H9 (cell line): ENCODE data around the gene ST8SIA2. TPM values are rescaled to one million over a fixed set of nuclear protein-coding genes. Genes with fewer than 3 reads are reported as not detected.

ENCODE experiments used
- DNase-seq: peaks from one replicate; pipeline ENCODE4 v3.0.0-alpha.2; 2017
- H2AFZ ChIP-seq: one replicate; pipeline ENCODE4 v1.6.1; 2013; ENCODE audit warnings: mild to moderate bottlenecking, low read length, control low read depth, moderate library complexity
- H2AK5ac ChIP-seq: 2 replicates; pipeline ENCODE4 v1.6.1; 2013; ENCODE audit warnings: low read length, control low read depth, mixed read lengths; ENCODE audit not compliant: insufficient read length
- H2BK120ac ChIP-seq: one replicate; pipeline ENCODE4 v1.6.1; 2013; ENCODE audit warnings: low read depth, mild to moderate bottlenecking, low read length, control low read depth, inconsistent platforms; ENCODE audit not compliant: poor library complexity, severe bottlenecking
- H2BK12ac ChIP-seq: 2 replicates; pipeline ENCODE4 v1.6.1; 2013; ENCODE audit warnings: low read length, control low read depth, mixed read lengths, low read depth; ENCODE audit not compliant: insufficient read length
- H2BK15ac ChIP-seq: 2 replicates; pipeline ENCODE4 v1.6.1; 2013; ENCODE audit warnings: low read depth, low read length, control low read depth
- H2BK20ac ChIP-seq: one replicate; pipeline ENCODE4 v1.6.1; 2013; ENCODE audit warnings: low read depth, mild to moderate bottlenecking, low read length, control low read depth, inconsistent platforms; ENCODE audit not compliant: poor library complexity, severe bottlenecking
- H2BK5ac ChIP-seq: 2 replicates; pipeline ENCODE4 v1.6.1; 2013; ENCODE audit warnings: low read length, control low read depth, mixed read lengths; ENCODE audit not compliant: insufficient read length
- H3K14ac ChIP-seq: 2 replicates; pipeline ENCODE4 v1.6.1; 2013; ENCODE audit warnings: low read length, control low read depth; ENCODE audit not compliant: insufficient read depth
- H3K18ac ChIP-seq: 2 replicates; pipeline ENCODE4 v1.6.1; 2013; ENCODE audit warnings: low read depth, mild to moderate bottlenecking, mixed read lengths, low read length, control low read depth; ENCODE audit not compliant: insufficient read length
- H3K23ac ChIP-seq: 2 replicates; pipeline ENCODE4 v1.6.1; 2013; ENCODE audit warnings: low read length, control low read depth, mixed read lengths, low read depth; ENCODE audit not compliant: insufficient read length
- H3K23me2 ChIP-seq: 2 replicates; pipeline ENCODE4 v1.6.1; 2013; ENCODE audit warnings: low read depth, mild to moderate bottlenecking, mixed read lengths, low read length, control low read depth; ENCODE audit not compliant: insufficient read length, poor library complexity, severe bottlenecking
- H3K27ac ChIP-seq: 2 replicates; pipeline ENCODE4 v1.5.1; 2013; ENCODE audit warnings: low read length, control low read depth, mixed read lengths, low read depth; ENCODE audit not compliant: insufficient read length
- H3K27me3 ChIP-seq: 2 replicates; pipeline ENCODE4 v1.6.1; 2013; ENCODE audit warnings: low read length, control low read depth, inconsistent platforms; ENCODE audit not compliant: insufficient read depth
- H3K4ac ChIP-seq: 2 replicates; pipeline ENCODE4 v1.6.1; 2013; ENCODE audit warnings: low read depth, mild to moderate bottlenecking, control low read depth, inconsistent platforms, low read length, moderate library complexity
- H3K4me1 ChIP-seq: 2 replicates; pipeline ENCODE4 v1.6.1; 2013; ENCODE audit warnings: low read length, control low read depth, inconsistent platforms; ENCODE audit not compliant: insufficient read depth
- H3K4me2 ChIP-seq: 2 replicates; pipeline ENCODE4 v1.6.1; 2013; ENCODE audit warnings: low read length, control low read depth, mixed read lengths; ENCODE audit not compliant: insufficient read length, insufficient read depth
- H3K56ac ChIP-seq: 2 replicates; pipeline ENCODE4 v1.6.1; 2013; ENCODE audit warnings: low read depth, mild to moderate bottlenecking, mixed read lengths, low read length, control low read depth; ENCODE audit not compliant: insufficient read length
- H3K79me1 ChIP-seq: 2 replicates; pipeline ENCODE4 v1.6.1; 2013; ENCODE audit warnings: low read depth, mild to moderate bottlenecking, moderate library complexity, low read length, control low read depth, inconsistent platforms; ENCODE audit not compliant: insufficient read depth, poor library complexity, severe bottlenecking
- H3K79me2 ChIP-seq: 2 replicates; pipeline ENCODE4 v1.6.1; 2013; ENCODE audit warnings: low read length, control low read depth, inconsistent platforms; ENCODE audit not compliant: insufficient read depth
- H3K9ac ChIP-seq: 2 replicates; pipeline ENCODE4 v1.6.1; 2013; ENCODE audit warnings: low read length, control low read depth, mixed read lengths; ENCODE audit not compliant: insufficient read length; ENCODE audit errors: extremely low read depth
- H3K9me3 ChIP-seq: one replicate; pipeline ENCODE4 v1.6.1; 2013; ENCODE audit warnings: low read depth, low read length, inconsistent platforms; ENCODE audit not compliant: control insufficient read depth
- H3T11ph ChIP-seq: one replicate; pipeline ENCODE4 v1.6.1; 2013; ENCODE audit warnings: mild to moderate bottlenecking, low read length, control low read depth, inconsistent platforms
- H4K20me1 ChIP-seq: one replicate; pipeline ENCODE4 v1.6.1; 2013; ENCODE audit not compliant: control insufficient read depth, insufficient read length, insufficient read depth
- H4K5ac ChIP-seq: 2 replicates; pipeline ENCODE4 v1.6.1; 2013; ENCODE audit warnings: low read depth, mild to moderate bottlenecking, mixed read lengths, low read length, control low read depth; ENCODE audit not compliant: insufficient read length
- H4K8ac ChIP-seq: replicated peaks from 2 replicates; pipeline ENCODE4 v1.6.1; 2013; ENCODE audit warnings: low read length, control low read depth, mixed read lengths, low read depth; ENCODE audit not compliant: insufficient read length
- H4K91ac ChIP-seq: 2 replicates; pipeline ENCODE4 v1.6.1; 2013; ENCODE audit warnings: low read depth, mild to moderate bottlenecking, moderate library complexity, mixed read lengths, low read length, control low read depth; ENCODE audit not compliant: insufficient read length
- H3K27ac Mint-ChIP-seq, 3 experiments: 2 replicates in 2 of 3; 3 replicates in 1 of 3; pipeline ENCODE4 v1.8.0; 2020 to 2021; ENCODE audit warnings: mixed read lengths in 3 of 3, mild to moderate bottlenecking in 1 of 3, moderate library complexity in 1 of 3
- H3K27me3 Mint-ChIP-seq: 2 replicates; pipeline ENCODE4 v1.8.0; 2021; ENCODE audit warnings: low read depth, mild to moderate bottlenecking, moderate library complexity, mixed read lengths
- H3K36me3 Mint-ChIP-seq, 3 experiments: 2 replicates in 2 of 3; 3 replicates in 1 of 3; pipeline ENCODE4 v1.8.0; 2020 to 2021; ENCODE audit warnings: low read depth in 3 of 3, mixed read lengths in 3 of 3; ENCODE audit not compliant: insufficient read depth in 1 of 3
- H3K4me1 Mint-ChIP-seq, 2 experiments: 2 replicates each; pipeline ENCODE4 v1.8.0; 2020; ENCODE audit warnings: mixed read lengths in 2 of 2
- H3K4me3 Mint-ChIP-seq, 2 experiments: 2 replicates in 1 of 2; 3 replicates in 1 of 2; pipeline ENCODE4 v1.8.0; 2020 to 2021; ENCODE audit warnings: mild to moderate bottlenecking in 2 of 2, mixed read lengths in 2 of 2, moderate library complexity in 1 of 2
- H3K9me3 Mint-ChIP-seq, 2 experiments: 2 replicates in 1 of 2; 3 replicates in 1 of 2; pipeline ENCODE4 v1.8.0; 2020; ENCODE audit warnings: mild to moderate bottlenecking in 2 of 2, mixed read lengths in 2 of 2, moderate library complexity in 1 of 2
- WGBS: extraction: QIAGEN DNeasy Blood & Tissue Kit; methylation state at CpG from one replicate; pipeline ENCODE4 v1.1.7; 2013; ENCODE audit warnings: missing lambda C conversion rate, low lambda C conversion rate, mixed read lengths; ENCODE audit not compliant: insufficient read length; ENCODE audit errors: extremely low coverage; 5-methylcytosine and 5-hydroxymethylcytosine counted together
- total RNA-seq: library from RNA; stranded (reverse); gene quantifications from 2 replicates; pipeline ENCODE4 v1.2.1, GENCODE V29; 2021
- TF ChIP-seq, protein P1 (sequence below): fragments of 200-600 bp; sonication (generic); conservative IDR thresholded peaks from 3 replicates; pipeline ENCODE4 v1.8.0; 2021; ENCODE audit warnings: antibody characterized with exemption, mild to moderate bottlenecking

ST8SIA2 gene
- total RNA-seq, 1 experiment from 2014 or later = 1.8 TPM

DNA sequence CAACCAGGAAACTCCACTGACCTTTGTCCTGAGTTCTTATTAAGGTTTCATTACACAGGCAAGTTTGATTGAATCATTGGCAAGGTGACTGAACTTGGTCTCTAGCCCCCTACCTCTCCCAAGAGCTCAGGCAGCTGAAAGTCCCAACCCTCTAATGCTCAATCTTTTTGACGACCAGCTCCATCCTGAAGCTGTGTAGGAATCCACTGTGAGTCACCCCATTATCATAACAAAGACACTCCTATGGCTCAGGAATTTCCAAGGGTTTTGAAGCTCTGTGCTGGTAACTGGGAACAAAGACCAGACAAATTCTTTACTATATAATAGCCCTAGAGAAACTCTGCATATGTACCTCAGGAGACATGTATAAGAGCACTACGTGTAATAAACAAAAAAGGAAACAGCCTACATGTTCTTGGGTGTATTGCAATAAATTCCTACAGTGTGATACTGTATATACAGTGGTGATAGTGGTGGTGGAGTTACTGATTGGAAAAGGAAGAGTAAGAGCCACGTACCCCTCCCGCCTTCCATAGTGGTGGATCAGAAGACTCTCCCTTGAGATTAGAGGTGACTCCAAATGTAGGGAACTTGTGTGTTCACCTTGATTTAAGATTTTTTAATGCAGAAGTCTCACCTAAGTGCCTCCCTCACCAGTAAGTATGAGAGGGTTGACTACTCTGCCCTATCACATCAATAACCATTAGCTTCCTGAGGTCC lies 116.6 kb downstream of the ST8SIA2 start:
- H3K4ac ChIP-seq = peak overlapping the region; percentile 5
- H4K91ac ChIP-seq = peak overlapping the region; percentile 11
- H2BK20ac ChIP-seq = no peak overlapping the region
- peak overlapping the region; percentile 72 for H3K27ac ChIP-seq
- no peak overlapping the region for H3K14ac ChIP-seq
- Mint-ChIP-seq H3K27ac (peak overlapping the region; percentile 82 to 97 (median 96)), H3K36me3 (peaks cover 34 to 63% (median 52%) of the 10 kb centered on the region in 3 experiments), H3K27me3 (peaks cover 12% of the 10 kb centered on the region), H3K9me3 (peaks cover 68 to 75% of the 10 kb centered on the region in 2 experiments), H3K4me3 (no peak overlapping the region), H3K4me1 (peaks cover 24 to 26% of the 10 kb centered on the region in 2 experiments)
- no peak overlapping the region for H2BK120ac ChIP-seq
- H3K4me2 ChIP-seq = no peak overlapping the region
- H3K4me1 ChIP-seq = peaks cover 10% of the 10 kb centered on the region; the same call in 1 of the 2 replicates
- H3K9ac ChIP-seq = no peak overlapping the region
- no peak overlapping the region for H2AK5ac ChIP-seq
- peak overlapping the region; percentile 99 for H2BK12ac ChIP-seq
- TF ChIP-seq, protein P1, sequence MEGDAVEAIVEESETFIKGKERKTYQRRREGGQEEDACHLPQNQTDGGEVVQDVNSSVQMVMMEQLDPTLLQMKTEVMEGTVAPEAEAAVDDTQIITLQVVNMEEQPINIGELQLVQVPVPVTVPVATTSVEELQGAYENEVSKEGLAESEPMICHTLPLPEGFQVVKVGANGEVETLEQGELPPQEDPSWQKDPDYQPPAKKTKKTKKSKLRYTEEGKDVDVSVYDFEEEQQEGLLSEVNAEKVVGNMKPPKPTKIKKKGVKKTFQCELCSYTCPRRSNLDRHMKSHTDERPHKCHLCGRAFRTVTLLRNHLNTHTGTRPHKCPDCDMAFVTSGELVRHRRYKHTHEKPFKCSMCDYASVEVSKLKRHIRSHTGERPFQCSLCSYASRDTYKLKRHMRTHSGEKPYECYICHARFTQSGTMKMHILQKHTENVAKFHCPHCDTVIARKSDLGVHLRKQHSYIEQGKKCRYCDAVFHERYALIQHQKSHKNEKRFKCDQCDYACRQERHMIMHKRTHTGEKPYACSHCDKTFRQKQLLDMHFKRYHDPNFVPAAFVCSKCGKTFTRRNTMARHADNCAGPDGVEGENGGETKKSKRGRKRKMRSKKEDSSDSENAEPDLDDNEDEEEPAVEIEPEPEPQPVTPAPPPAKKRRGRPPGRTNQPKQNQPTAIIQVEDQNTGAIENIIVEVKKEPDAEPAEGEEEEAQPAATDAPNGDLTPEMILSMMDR = no peak
- peak; percentile 72 for DNase-seq
- H4K5ac ChIP-seq = peak overlapping the region; percentile 19
- no peaks in the 10 kb centered on the region for H3K79me2 ChIP-seq
- no peaks in the 10 kb centered on the region for H4K20me1 ChIP-seq
- no peak overlapping the region for H3T11ph ChIP-seq
- H2AFZ ChIP-seq = no peak overlapping the region
- WGBS = no CpG with 5 or more reads among the region's 4 CpGs
- no peak overlapping the region for H4K8ac ChIP-seq
- H3K79me1 ChIP-seq = no peaks in the 10 kb centered on the region
- peaks cover 26% of the 10 kb centered on the region for H3K9me3 ChIP-seq
- H3K27me3 ChIP-seq = no peaks in the 10 kb centered on the region
- H3K23me2 ChIP-seq = no peaks in the 10 kb centered on the region
- H2BK15ac ChIP-seq = no peak overlapping the region
- H3K56ac ChIP-seq = no peak overlapping the region
- H2BK5ac ChIP-seq = peak overlapping the region; percentile 65
- H3K23ac ChIP-seq = no peak overlapping the region
- peak overlapping the region; percentile 37 for H3K18ac ChIP-seq
